NCI-H446 treated with DMSO at 0.1 percent for 48 hours (cell line): ENCODE data around the gene RASD2.
"Not testable (repeated sequence)": the region's sequence is repeated elsewhere in the genome, so short reads cannot be mapped to it uniquely, and the experiment has no call there.

Source experiments
- DNase-seq: peaks from one replicate; lab custom pipeline; 2025; lab: John Stamatoyannopoulos, UW

The RASD2 gene

GRCh38 chr22:35540595-35541253, at the start of gene RASD2:
TSS of gene RASD2 (plus strand) at chr22:35540831. CDS start at chr22:35546810, 5,979 bp downstream.
- DNase-seq = no peak

- not testable (repeated sequence) for DNase-seq
These were observed 49.3 kb upstream of the RASD2 start for GRCh38 chr22:35491061-35491907.

- no peak for DNase-seq
These were observed 48.7 kb upstream of the RASD2 start for GRCh38 chr22:35491908-35492380.

GRCh38 chr22:35493074-35493473, 47.6 kb upstream of the RASD2 start:
- DNase-seq = no peak

GRCh38 chr22:35495711-35496110, 44.9 kb upstream of the RASD2 start:
- not testable (repeated sequence) for DNase-seq

- DNase-seq = no peak
These were observed 43.8 kb upstream of the RASD2 start for GRCh38 chr22:35496768-35497312.

- DNase-seq = no peak
These were observed 42.4 kb upstream of the RASD2 start for GRCh38 chr22:35498026-35498800.

GRCh38 chr22:35502836-35503235, 37.8 kb upstream of the RASD2 start:
- no peak for DNase-seq

- DNase-seq = no peak
These were observed 35.0 kb upstream of the RASD2 start for GRCh38 chr22:35505399-35506258.

- no peak for DNase-seq
These were observed 34.4 kb upstream of the RASD2 start for GRCh38 chr22:35506259-35506570.

- not testable (repeated sequence) for DNase-seq
These were observed 32.8 kb upstream of the RASD2 start for GRCh38 chr22:35507851-35508250.

- DNase-seq = no peak
These were observed 31.2 kb upstream of the RASD2 start for GRCh38 chr22:35509451-35509850.

GRCh38 chr22:35509960-35510359, 30.7 kb upstream of the RASD2 start:
- no peak for DNase-seq

GRCh38 chr22:35510481-35510934, 30.1 kb upstream of the RASD2 start:
- no peak for DNase-seq

- no peak for DNase-seq
These were observed 29.7 kb upstream of the RASD2 start for GRCh38 chr22:35510951-35511350.

GRCh38 chr22:35514366-35514765, 26.3 kb upstream of the RASD2 start:
- DNase-seq = no peak

GRCh38 chr22:35515952-35516351, 24.7 kb upstream of the RASD2 start:
- DNase-seq = not testable (repeated sequence)

GRCh38 chr22:35516723-35517122, 23.9 kb upstream of the RASD2 start:
- DNase-seq = no peak

- DNase-seq = no peak
These were observed 23.4 kb upstream of the RASD2 start for GRCh38 chr22:35517207-35517606.

- DNase-seq = no peak
These were observed 22.7 kb upstream of the RASD2 start for GRCh38 chr22:35517769-35518530.
